Muscle of arm (tissue), 12 donors: ENCODE data around the gene DLG1. TPM values are rescaled to one million over a fixed set of nuclear protein-coding genes. Genes with fewer than 3 reads are reported as not detected.
A peak's percentile ranks its signal among the peaks of the same experiment; 100 is the strongest.
"Not testable (repeated sequence)": the region's sequence is repeated elsewhere in the genome, so short reads cannot be mapped to it uniquely, and the experiment has no call there.

Experiments
- DNase-seq: peaks from one replicate; pipeline ENCODE4 v3.0.0-alpha.2; 2013
- polyA plus RNA-seq, 12 donors: library from polyadenylated mRNA; unstranded; fragments of 120-200 nt; gene quantifications; one replicate each; pipeline ENCODE4 v1.2.1, GENCODE V29; 2013; ENCODE audit not compliant: insufficient read length in 12 of 12

Gene DLG1
- polyA plus RNA-seq, 12 donors, result 40.4 to 78.4 (median 49.9) TPM; not detected in 1

DNA sequence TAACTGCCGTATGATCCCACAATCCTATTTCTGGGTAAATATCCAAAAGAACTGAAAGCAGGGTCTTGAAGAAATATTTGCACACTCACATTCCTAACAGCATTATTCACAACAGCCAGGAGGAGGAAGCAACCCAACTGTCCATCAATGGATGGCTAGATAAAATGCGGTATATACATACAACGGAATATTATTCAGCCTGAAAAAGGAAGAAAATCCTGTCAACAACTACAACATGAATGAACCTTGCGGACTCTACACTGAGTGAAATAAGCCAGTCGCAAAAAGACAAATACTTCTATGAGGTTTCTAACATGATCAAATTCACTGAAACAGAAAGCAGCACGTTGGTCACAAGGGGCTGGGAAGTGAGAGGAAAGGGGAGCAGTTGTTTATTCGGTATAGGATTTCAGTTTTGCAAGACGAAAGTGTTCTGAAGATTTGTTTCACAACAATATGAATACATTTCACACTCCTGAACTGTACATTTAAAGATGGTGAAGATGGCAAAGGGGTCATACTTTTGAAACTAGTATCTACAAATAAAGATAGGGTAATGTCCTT, 6.2 kb downstream of the DLG1 start:
- DNase-seq, result no peak

GRCh38 chr3:197289726-197290125, 8.7 kb downstream of the DLG1 start:
- DNase-seq, result no peak

GRCh38 chr3:197286678-197287077, 11.7 kb downstream of the DLG1 start:
- no peak for DNase-seq

DNA sequence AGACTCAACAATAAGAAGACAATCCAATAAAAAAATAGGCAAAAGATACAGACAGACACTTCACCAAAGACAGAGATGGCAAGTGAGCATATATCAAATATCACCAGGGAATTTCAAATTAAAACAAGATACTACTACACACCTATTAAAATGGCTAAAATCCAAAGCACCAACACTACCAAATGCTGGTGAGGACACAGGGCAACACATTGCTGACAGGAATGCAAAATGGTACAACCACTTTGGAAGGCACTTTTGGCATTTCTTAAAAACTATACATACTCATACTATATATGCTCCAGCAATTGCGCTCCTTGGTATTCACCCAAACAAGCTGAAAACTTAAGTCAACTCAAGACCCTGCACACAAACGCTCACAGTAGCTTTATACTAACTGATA, 12.9 kb downstream of the DLG1 start:
- no peak for DNase-seq

DNA sequence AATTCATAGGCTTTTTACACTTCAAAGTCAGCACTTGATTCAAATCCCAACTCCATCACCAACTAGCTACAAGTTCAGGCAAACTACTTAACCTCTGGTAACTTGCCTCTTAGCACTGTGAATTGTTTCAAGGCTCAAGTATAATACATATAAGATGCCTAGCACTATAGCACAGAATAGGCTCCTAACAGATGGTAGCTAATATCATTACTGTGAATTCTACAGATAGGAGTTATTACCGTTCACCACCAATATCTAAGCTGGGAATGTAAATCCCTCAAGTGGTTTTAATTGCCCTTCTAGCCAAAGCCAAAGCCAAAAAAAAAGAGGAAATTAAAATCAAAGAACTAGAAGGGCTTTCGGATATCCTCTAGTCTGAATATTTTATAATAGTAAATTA, 15.4 kb downstream of the DLG1 start:
- DNase-seq, result no peak

GRCh38 chr3:197281849-197282248, 16.6 kb downstream of the DLG1 start:
- no peak for DNase-seq

GRCh38 chr3:197280156-197280555, 18.3 kb downstream of the DLG1 start:
- DNase-seq, result no peak

DNA sequence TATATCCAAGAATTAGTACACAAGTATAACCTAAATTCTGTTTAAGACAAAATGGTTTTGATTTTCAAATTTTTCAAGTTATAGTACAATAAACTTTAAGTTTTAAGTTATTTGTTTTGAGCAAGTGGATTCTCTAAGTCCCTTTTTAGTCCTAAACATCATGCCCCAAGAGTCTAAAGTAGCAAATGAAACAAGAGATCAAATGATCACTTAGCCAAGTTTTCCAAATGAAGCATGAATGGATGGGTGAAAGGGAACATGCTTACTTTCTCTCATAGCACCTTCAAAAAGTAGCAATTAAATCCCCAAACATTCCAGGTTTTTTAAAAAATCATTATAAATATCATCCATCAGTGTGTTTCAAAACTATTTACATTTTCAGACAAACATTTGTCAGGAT, 19.5 kb downstream of the DLG1 start:
- DNase-seq, result no peak

DNA sequence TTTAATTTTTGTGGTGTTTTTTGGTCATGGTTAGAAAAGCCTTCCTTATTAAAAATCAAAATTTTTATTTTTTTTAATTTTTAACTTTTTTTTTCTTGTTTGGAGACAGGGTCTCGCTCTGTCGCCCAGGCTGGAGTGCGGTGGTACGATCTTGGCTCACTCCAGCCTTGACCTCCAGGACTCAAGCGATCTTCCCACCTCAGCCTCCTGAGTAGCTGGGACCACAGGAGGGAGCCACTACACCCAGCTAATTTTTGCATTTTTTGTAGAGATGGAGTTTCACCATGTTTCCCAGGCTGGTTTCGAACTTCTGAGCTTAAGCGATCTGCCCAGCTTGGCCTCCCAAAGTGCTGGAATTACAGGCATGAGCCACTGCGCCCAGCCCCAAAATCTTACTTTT, 21.6 kb downstream of the DLG1 start:
- not testable (repeated sequence) for DNase-seq

- no peak for DNase-seq
These were observed 27.7 kb downstream of the DLG1 start for GRCh38 chr3:197270558-197271317.

DNA sequence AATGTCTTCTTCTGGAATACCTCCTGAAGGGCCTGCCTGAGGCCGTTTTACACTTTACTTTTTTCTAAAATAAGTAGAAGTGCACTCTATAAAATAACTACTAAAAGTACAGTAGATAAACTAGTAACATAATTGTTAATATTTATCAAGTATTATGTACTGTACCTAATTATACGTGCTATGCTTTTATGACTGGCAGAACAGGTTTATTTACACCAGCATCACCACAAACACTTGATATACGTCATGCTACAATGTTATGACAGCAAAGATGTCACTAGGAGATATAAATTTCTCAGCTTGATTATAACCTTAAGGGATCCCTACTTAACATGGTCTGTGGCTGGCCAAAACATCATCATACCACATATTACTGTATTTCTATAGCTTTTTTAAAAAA, 29.4 kb downstream of the DLG1 start:
- no peak for DNase-seq

DNA sequence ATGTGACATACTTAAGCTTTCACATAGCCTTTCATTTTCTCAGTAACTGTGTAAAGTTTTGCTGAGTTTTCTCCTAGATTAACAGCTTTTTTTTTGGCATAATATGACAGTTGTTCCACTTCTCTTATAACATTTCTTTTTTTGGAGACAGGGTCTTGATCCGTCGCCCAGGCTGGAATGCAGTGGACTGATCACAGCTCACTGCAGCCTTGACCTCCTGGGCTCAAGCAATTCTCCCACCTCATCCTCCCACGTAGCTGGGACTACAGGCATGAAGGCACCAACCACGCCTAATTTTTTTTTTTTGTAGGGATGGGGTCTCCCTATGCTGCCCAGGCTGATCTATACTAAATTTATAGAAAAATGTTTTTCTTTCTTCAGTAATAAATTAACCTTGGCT, 30.1 kb downstream of the DLG1 start:
- peak; percentile 28 for DNase-seq

- no peak for DNase-seq
These were observed 32.1 kb downstream of the DLG1 start for GRCh38 chr3:197266331-197266730.

GRCh38 chr3:197262709-197263108, 35.7 kb downstream of the DLG1 start:
- DNase-seq, result no peak

DNA sequence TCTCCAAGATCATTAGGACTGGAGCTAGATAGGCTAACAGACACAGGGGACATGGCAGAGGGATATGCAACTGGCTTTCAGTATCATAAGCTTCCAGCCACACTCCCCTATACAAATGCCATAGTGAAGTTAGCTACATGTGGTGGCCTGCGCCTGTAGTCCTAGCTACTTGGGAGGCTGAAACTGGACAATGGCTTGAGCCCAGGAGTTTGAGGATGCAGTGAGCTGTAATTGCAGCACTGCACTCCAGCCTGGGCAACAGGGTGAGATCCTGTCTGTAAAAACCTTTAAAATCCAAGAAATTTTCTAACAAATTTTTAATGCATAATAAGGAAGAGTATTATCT, 37.3 kb downstream of the DLG1 start:
- DNase-seq, result no peak

DNA sequence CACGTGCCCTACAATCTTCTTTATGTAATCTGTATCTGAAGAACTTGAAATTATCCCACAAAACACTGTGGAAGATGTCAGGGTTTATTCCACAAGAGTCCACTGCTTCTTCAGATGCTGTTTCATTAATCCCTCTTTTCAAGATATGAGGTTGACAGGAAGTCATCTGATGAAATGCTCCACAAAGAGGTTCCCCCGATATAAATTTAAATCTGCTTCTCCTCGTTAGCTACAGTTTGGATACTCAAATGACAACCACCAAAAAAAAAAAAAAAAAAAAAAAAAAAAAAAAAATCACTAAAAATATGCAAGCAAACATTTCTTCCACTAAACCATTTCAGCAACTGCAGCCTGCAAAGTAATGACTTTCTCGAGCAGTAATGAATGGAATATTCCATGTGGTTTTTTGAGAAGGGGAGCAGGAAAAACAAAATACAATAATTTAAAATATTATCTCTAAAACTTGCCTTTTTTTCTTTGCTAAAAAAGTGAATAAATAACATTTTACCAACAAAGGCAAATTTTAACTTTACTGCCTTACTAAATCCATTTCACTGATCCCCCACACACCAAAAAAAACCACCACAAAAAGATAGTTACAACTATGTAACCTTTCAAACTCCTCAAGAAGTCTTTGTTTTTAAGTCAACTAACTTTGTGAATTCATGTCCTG, 37.8 kb downstream of the DLG1 start:
- no peak for DNase-seq

DNA sequence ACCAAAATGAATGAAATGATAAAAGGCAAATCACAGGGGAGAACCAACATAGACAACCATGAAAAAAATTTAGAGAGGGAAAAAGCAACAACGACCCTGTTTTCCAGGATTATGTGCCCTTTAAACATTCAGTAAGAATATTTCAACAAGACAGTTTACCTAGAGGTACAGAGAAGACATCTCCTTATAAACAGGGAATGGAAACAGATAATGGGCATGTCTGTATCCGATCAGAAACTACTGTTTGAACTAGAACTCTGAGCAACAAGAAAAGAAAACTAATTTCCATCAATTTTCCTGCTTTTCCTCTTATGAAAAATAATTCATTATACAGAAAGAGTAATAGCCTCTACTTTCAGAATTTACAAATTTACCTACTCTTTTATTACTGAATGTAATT, 39.3 kb downstream of the DLG1 start:
- DNase-seq, result no peak

DNA sequence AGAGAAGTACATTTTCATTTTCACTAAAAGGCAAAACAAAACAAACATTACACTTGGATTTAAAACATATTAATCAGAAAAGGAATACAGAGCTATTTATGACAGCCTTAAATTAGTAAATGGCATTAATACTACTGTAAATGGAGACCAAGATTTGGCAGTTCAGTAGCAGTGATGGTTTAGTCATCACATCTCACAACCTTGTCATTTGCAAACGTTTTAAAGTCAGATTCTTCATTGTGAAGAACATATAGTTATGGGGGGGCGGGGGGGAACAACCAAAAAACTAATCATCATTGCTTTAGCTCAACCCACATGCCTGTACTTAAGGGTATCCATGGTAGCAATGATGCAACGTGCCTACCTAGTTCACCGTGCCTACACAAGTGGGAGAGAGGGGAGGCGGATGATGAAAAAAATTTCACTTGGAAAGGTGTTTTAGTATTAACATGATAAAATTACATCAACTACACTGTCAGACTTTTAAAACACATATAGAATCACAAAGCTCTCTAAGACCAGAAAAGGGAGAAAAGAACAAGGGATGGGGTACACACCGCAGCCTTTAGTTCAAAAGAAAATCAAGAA, 40.1 kb downstream of the DLG1 start:
- no peak for DNase-seq

GRCh38 chr3:197257711-197258110, 40.7 kb downstream of the DLG1 start:
- no peak for DNase-seq

- DNase-seq, result peak; percentile 55
These were observed 41.5 kb downstream of the DLG1 start for GRCh38 chr3:197256836-197257444.

DNA sequence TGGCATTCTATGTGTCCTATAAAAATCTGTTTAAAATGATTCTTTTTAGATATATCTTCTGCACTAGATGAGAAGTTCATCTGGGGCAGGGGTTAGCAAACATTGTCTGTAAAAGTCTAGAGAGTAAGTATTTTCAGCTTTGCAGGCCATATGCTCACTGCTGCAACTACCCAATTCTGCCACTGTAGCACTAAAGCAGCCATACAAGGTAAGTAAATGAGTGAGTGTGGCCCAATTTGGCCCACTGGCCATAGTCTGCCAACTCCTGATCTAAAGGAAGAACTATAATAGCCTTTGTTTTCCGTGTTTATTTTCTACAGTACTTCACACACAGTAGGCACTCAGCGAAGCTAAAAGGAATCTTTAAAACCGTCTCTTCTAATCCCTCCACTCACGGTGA, 42.3 kb downstream of the DLG1 start:
- DNase-seq, result no peak

DNA sequence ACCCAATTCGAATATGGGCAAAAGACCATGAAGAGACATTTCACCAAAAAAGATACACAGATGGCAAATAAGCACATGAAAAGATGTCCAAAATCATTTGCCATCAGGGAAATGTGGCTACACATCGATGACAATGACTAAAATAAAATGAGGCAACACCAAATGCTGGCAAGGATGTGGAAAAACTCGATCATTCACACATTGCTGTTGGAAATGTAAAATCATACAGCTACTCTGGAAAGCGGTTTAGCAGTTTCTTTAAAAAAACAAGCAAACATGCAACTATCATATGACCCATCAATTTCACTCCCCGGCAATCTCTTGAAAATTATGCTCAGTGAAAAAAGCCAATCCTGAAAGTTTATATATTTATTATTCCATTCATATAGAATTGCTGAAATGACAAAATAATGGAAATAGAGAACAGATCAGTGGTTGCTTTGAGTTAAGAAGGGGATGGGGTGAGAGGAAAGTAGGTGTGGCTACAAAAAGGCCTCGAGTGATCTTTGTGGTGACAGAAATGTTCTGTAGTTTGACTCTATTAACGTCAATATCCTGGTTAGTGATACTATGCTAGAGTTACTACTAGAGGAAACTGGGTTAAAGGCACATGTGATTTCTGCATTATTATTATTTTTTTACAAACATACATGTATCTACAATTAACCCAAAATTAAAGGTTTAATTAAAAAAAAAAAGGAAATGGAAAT, 45.0 kb downstream of the DLG1 start:
- DNase-seq, result no peak
